Measurements from ENCODE around the gene ALOX5AP.

DNA sequence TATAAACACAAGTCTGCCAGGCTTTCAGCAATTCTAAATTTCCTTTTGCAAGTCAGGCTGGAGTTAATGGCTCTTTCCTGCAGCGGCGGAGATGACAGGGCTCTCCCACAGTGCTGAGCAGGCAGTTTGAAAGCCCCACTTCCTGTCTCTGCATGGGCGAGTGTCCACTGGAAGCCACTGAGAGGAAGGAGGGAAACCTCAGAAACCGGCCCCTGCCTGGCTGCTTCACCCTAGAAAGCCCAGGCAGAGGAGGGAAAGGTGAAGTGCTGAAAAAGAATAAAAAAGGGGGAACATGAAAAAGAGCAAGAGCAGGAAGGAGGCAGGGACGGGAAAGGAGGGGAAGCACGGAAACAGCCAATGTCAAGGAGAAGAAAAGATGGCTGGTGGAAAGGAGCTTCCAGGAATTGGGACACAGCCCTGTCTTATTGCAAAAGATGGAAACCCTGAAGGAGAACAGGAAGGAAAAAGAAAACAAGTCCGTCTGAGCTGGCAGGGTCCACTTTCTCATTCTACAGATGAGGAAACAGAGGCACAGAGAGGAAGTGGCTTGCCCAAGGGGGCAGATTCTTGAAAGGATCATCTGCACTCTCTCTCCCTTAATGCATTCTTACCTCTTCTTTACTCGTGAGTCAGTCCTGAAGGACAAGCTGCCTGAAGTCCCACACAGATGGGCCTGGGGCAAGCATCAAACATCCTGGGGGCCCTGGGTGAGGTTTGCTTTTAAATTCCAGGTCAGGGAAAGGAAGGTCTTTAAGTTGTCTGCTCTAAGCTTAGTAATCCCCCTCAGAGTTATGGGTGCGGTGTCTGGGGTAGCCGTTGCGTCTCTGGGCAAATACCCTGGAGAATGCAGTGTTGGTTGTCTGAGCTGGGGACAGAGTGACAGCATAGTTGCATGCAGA is 38.8 kb upstream of the ALOX5AP start:
- TF ChIP-seq POLR2A (IDR thresholded peaks at IDR 0.05; ENCODE audit: low read length), result no peak
- no peak for TF ChIP-seq GATA1 (IDR thresholded peaks at IDR 0.05; ENCODE audit: low read depth, low read length)
